Loucy (cell line): ENCODE measurements around the gene FAM50A.

Experiments
- EZH2phosphoT487 ChIP-seq: fragments of 200-600 bp; IDR thresholded peaks from 2 replicates; pipeline ENCODE4 v1.6.1; 2018; ENCODE audit warnings: antibody characterized with exemption, mild to moderate bottlenecking, moderate library complexity, borderline replicate concordance
- TF ChIP-seq, protein P1 (sequence below): fragments of 200-600 bp; sonication (generic); conservative IDR thresholded peaks from 2 replicates; pipeline ENCODE4 v1.5.1; 2014; ENCODE audit warnings: mild to moderate bottlenecking, antibody characterized with exemption, low read length

DNA sequence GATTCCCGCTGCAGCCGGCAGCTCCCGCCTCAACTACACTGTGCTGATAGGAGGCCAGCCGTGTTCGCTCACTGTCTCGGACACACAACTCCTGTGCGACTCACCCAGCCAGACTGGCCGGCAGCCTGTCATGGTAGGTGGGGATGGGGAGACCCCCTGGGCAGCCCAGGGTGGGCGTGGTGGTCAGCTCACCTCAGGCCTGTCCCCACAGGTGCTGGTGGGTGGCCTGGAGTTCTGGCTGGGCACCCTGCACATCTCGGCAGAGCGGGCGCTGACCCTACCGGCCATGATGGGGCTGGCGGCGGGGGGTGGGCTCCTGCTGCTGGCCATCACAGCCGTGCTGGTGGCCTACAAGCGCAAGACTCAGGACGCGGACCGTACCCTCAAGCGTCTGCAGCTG lies 23.6 kb downstream of the FAM50A start:
- TF ChIP-seq, protein P1, sequence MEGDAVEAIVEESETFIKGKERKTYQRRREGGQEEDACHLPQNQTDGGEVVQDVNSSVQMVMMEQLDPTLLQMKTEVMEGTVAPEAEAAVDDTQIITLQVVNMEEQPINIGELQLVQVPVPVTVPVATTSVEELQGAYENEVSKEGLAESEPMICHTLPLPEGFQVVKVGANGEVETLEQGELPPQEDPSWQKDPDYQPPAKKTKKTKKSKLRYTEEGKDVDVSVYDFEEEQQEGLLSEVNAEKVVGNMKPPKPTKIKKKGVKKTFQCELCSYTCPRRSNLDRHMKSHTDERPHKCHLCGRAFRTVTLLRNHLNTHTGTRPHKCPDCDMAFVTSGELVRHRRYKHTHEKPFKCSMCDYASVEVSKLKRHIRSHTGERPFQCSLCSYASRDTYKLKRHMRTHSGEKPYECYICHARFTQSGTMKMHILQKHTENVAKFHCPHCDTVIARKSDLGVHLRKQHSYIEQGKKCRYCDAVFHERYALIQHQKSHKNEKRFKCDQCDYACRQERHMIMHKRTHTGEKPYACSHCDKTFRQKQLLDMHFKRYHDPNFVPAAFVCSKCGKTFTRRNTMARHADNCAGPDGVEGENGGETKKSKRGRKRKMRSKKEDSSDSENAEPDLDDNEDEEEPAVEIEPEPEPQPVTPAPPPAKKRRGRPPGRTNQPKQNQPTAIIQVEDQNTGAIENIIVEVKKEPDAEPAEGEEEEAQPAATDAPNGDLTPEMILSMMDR = no peak
- no peak for TF ChIP-seq EZH2phosphoT487
